ENCODE data around the gene EMILIN3.

EMILIN3 gene

GRCh38 chr20:41350408-41350962 lies 16.1 kb downstream of the EMILIN3 start:
- DNase-seq (ENCODE audit: low spot score): no peak
- no peak for TF ChIP-seq CTCF (IDR thresholded peaks at IDR 0.05; ENCODE audit: extremely low read depth, missing control alignments)

GRCh38 chr20:41349943-41350342 lies 16.7 kb downstream of the EMILIN3 start:
- TF ChIP-seq CTCF (IDR thresholded peaks at IDR 0.05; ENCODE audit: extremely low read depth, missing control alignments): no peak
- DNase-seq (ENCODE audit: low spot score): no peak

- DNase-seq (ENCODE audit: low spot score): no peak
- no peak for TF ChIP-seq CTCF (IDR thresholded peaks at IDR 0.05; ENCODE audit: extremely low read depth, missing control alignments)
Observed at GRCh38 chr20:41349266-41349665, 17.4 kb downstream of the EMILIN3 start.

GRCh38 chr20:41348430-41349172 lies 18.0 kb downstream of the EMILIN3 start:
- TF ChIP-seq CTCF (IDR thresholded peaks at IDR 0.05; ENCODE audit: extremely low read depth, missing control alignments): no peak
- DNase-seq (ENCODE audit: low spot score): no peak

- DNase-seq (ENCODE audit: low spot score): no peak
- TF ChIP-seq CTCF (IDR thresholded peaks at IDR 0.05; ENCODE audit: extremely low read depth, missing control alignments): no peak
Observed at GRCh38 chr20:41347523-41348429, 18.8 kb downstream of the EMILIN3 start.

- TF ChIP-seq CTCF (IDR thresholded peaks at IDR 0.05; ENCODE audit: extremely low read depth, missing control alignments): no peak
Observed at GRCh38 chr20:41345729-41346067, 20.9 kb downstream of the EMILIN3 start.

More at GRCh38 chr20:41345729-41346067, 20.9 kb downstream of the EMILIN3 start:
- DNase-seq (ENCODE audit: low spot score): no peak
